Stomach (tissue), 4 donors: ENCODE results near the gene IST1.

ENCODE experiments used
- CTCF ChIP-seq, 7 experiments: fragments of 450-650 bp in 4 of 7; fragments of 200-600 bp in 3 of 7; sonication (generic) in 3 of 7; IDR thresholded peaks; one replicate each; pipeline ENCODE4 v1.5.1; 2016 to 2019; ENCODE audit warnings: antibody characterized with exemption in 7 of 7, control low read depth in 2 of 7, mild to moderate bottlenecking in 1 of 7
- EP300 ChIP-seq: sonication (generic); formaldehyde crosslinking; IDR thresholded peaks from one replicate; pipeline ENCODE4 v1.6.1; 2017; ENCODE audit warnings: antibody characterized with exemption

- TF ChIP-seq CTCF (IDR thresholded peaks at IDR 0.05) = no peak
- no peak for TF ChIP-seq EP300
Measured at GRCh38 chr16:71924710-71925109, 29.4 kb downstream of the IST1 start.
